Muscle of leg (tissue), 11 donors: ENCODE results near the gene LEMD1. TPM values are rescaled to one million over a fixed set of nuclear protein-coding genes. Genes with fewer than 3 reads are reported as not detected.

Experiments
- DNase-seq: peaks from one replicate; pipeline ENCODE4 v3.0.0; 2013
- H3K27ac ChIP-seq: one replicate; pipeline ENCODE4 v1.5.1; 2013; ENCODE audit warnings: mild to moderate bottlenecking, low read length, control low read depth
- H3K27me3 ChIP-seq: one replicate; pipeline ENCODE4 v1.6.1; 2013; ENCODE audit warnings: low read length; ENCODE audit not compliant: control insufficient read depth, insufficient read depth
- H3K36me3 ChIP-seq: one replicate; pipeline ENCODE4 v1.6.1; 2013; ENCODE audit warnings: low read length; ENCODE audit not compliant: control insufficient read depth, insufficient read depth
- H3K4me1 ChIP-seq: one replicate; pipeline ENCODE4 v1.6.1; 2013; ENCODE audit warnings: low read length; ENCODE audit not compliant: control insufficient read depth, insufficient read depth
- H3K4me3 ChIP-seq: one replicate; pipeline ENCODE4 v1.5.1; 2013; ENCODE audit warnings: low read length, control low read depth
- H3K9me3 ChIP-seq: replicated peaks from 2 replicates; pipeline ENCODE4 v1.6.1; 2013; ENCODE audit warnings: low read depth, low read length; ENCODE audit not compliant: control insufficient read depth
- WGBS: methylation state at CpG from one replicate; pipeline ENCODE4 v1.1.5; 2013; ENCODE audit warnings: missing lambda C conversion rate; ENCODE audit not compliant: insufficient coverage; 5-methylcytosine and 5-hydroxymethylcytosine counted together
- polyA plus RNA-seq, 8 donors: library from polyadenylated mRNA; unstranded; fragments of 120-200 nt; gene quantifications; one replicate each; pipeline versions ENCODE4 v1.2.1 to v1.2.3, GENCODE V29; 2013; ENCODE audit warnings: inconsistent platforms in 1 of 8, low replicate concordance in 1 of 8; ENCODE audit not compliant: insufficient read length in 8 of 8, insufficient read depth in 1 of 8
- total RNA-seq: library from RNA; stranded (reverse); fragments of 120-200 nt; gene quantifications from one replicate; pipeline ENCODE4 v1.2.4, GENCODE V29; 2013

LEMD1 gene
- total and polyA plus RNA-seq, 9 donors = 0.39 TPM; not detected in 8

GRCh38 chr1:205446828-205447227 lies 25.0 kb upstream of the LEMD1 start:
- no peak for DNase-seq
- Histone ChIP-seq H3K27ac (no peak overlapping the region), H3K4me3 (no peak overlapping the region), H3K9me3 (no peaks in the 10 kb centered on the region), H3K27me3 (peaks cover 27% of the 10 kb centered on the region), H3K36me3 (no peaks in the 10 kb centered on the region), H3K4me1 (peaks cover 41% of the 10 kb centered on the region)
- 75% methylated on average over 4 of the region's 9 CpGs for WGBS

GRCh38 chr1:205445646-205445935 lies 23.7 kb upstream of the LEMD1 start:
- Histone ChIP-seq H3K4me3 (no peak overlapping the region), H3K9me3 (no peaks in the 10 kb centered on the region), H3K4me1 (peaks cover 53% of the 10 kb centered on the region), H3K36me3 (no peaks in the 10 kb centered on the region), H3K27ac (no peak overlapping the region), H3K27me3 (peaks cover 17% of the 10 kb centered on the region)
- WGBS = 27% methylated on average over 3 of the region's 5 CpGs
- DNase-seq = no peak

- WGBS = 20% methylated on average over 6 of the region's 18 CpGs
- Histone ChIP-seq H3K27me3 (peaks cover 18% of the 10 kb centered on the region), H3K4me1 (peaks cover 58% of the 10 kb centered on the region), H3K36me3 (no peaks in the 10 kb centered on the region), H3K4me3 (no peak overlapping the region), H3K9me3 (no peaks in the 10 kb centered on the region), H3K27ac (peak overlapping the region; percentile 31)
- peak; percentile 81 for DNase-seq
These were observed 23.2 kb upstream of the LEMD1 start for GRCh38 chr1:205444931-205445645.

GRCh38 chr1:205444300-205444930 lies 22.6 kb upstream of the LEMD1 start:
- H3K27me3 ChIP-seq = peaks cover 18% of the 10 kb centered on the region
- no peak overlapping the region for H3K4me3 ChIP-seq
- H3K4me1 ChIP-seq = peaks cover 65% of the 10 kb centered on the region
- no peaks in the 10 kb centered on the region for H3K9me3 ChIP-seq
- DNase-seq = no peak
- no peaks in the 10 kb centered on the region for H3K36me3 ChIP-seq
- 36% methylated on average over 4 of the region's 10 CpGs for WGBS
- H3K27ac ChIP-seq = no peak overlapping the region

- H3K27ac ChIP-seq = no peak overlapping the region
- WGBS = 80% methylated on average over 1 of the region's 7 CpGs
- peaks cover 16% of the 10 kb centered on the region for H3K27me3 ChIP-seq
- H3K9me3 ChIP-seq = no peaks in the 10 kb centered on the region
- no peak for DNase-seq
- no peaks in the 10 kb centered on the region for H3K36me3 ChIP-seq
- peaks cover 71% of the 10 kb centered on the region for H3K4me1 ChIP-seq
- no peak overlapping the region for H3K4me3 ChIP-seq
These were observed 21.9 kb upstream of the LEMD1 start for GRCh38 chr1:205443585-205444299.

- WGBS = no CpG with 5 or more reads among the region's 12 CpGs
- no peak overlapping the region for H3K4me3 ChIP-seq
- no peaks in the 10 kb centered on the region for H3K36me3 ChIP-seq
- H3K27me3 ChIP-seq = peaks cover 13% of the 10 kb centered on the region
- H3K9me3 ChIP-seq = no peaks in the 10 kb centered on the region
- no peak for DNase-seq
- peak overlapping the region; percentile 35 for H3K27ac ChIP-seq
- H3K4me1 ChIP-seq = peaks cover 77% of the 10 kb centered on the region
These were observed 20.3 kb upstream of the LEMD1 start for GRCh38 chr1:205442051-205442725.

- Histone ChIP-seq H3K4me3 (no peak overlapping the region), H3K4me1 (peaks cover 76% of the 10 kb centered on the region), H3K27ac (peak overlapping the region; percentile 35), H3K27me3 (peaks cover 15% of the 10 kb centered on the region), H3K36me3 (no peaks in the 10 kb centered on the region), H3K9me3 (no peaks in the 10 kb centered on the region)
- no peak for DNase-seq
- WGBS = 75% methylated on average over 3 of the region's 3 CpGs
These were observed 19.8 kb upstream of the LEMD1 start for GRCh38 chr1:205441716-205442050.

GRCh38 chr1:205441318-205441633 lies 19.4 kb upstream of the LEMD1 start:
- H3K4me3 ChIP-seq = no peak overlapping the region
- no peaks in the 10 kb centered on the region for H3K36me3 ChIP-seq
- H3K27ac ChIP-seq = peak overlapping the region; percentile 29
- peaks cover 19% of the 10 kb centered on the region for H3K27me3 ChIP-seq
- peaks cover 72% of the 10 kb centered on the region for H3K4me1 ChIP-seq
- no peak for DNase-seq
- no peaks in the 10 kb centered on the region for H3K9me3 ChIP-seq
- 65% methylated on average over 5 of the region's 6 CpGs for WGBS

GRCh38 chr1:205440476-205441317 lies 18.8 kb upstream of the LEMD1 start:
- DNase-seq = peak; percentile 45
- Histone ChIP-seq H3K4me1 (peaks cover 68% of the 10 kb centered on the region), H3K27me3 (peaks cover 25% of the 10 kb centered on the region), H3K27ac (peak overlapping the region; percentile 9), H3K36me3 (no peaks in the 10 kb centered on the region), H3K4me3 (no peak overlapping the region), H3K9me3 (no peaks in the 10 kb centered on the region)
- 52% methylated on average over 5 of the region's 15 CpGs for WGBS
